HFFc6 (cell line): ENCODE measurements around the gene CCDC71L. TPM values are rescaled to one million over a fixed set of nuclear protein-coding genes. Genes with fewer than 3 reads are reported as not detected.

Experiments
- DNase-seq: peaks from one replicate; pipeline ENCODE4 v3.0.0-alpha.2; 2018
- H3K27ac Mint-ChIP-seq: 2 replicates; pipeline ENCODE4 v1.8.0; 2020; ENCODE audit warnings: mild to moderate bottlenecking, mixed read lengths
- H3K27me3 Mint-ChIP-seq: 2 replicates; pipeline ENCODE4 v1.8.0; 2021; ENCODE audit warnings: mild to moderate bottlenecking, moderate library complexity, mixed read lengths; ENCODE audit not compliant: insufficient read depth
- H3K36me3 Mint-ChIP-seq: 2 replicates; pipeline ENCODE4 v1.8.0; 2021; ENCODE audit warnings: low read depth, mixed read lengths
- H3K4me1 Mint-ChIP-seq: 2 replicates; pipeline ENCODE4 v1.8.0; 2020; ENCODE audit warnings: low read depth, mixed read lengths
- H3K4me3 Mint-ChIP-seq: 2 replicates; pipeline ENCODE4 v1.8.0; 2020; ENCODE audit warnings: mild to moderate bottlenecking, moderate library complexity, mixed read lengths
- H3K9me3 Mint-ChIP-seq: 2 replicates; pipeline ENCODE4 v1.8.0; 2020; ENCODE audit warnings: mild to moderate bottlenecking, mixed read lengths
- total RNA-seq, 6 experiments: library from RNA; stranded (reverse); fragmentation: NEBNext Ultra II Directional; extraction: Animal tissue kit (Norgen Biotek cat#: 25700); gene quantifications; 2 replicates in 1 of 6; 3 replicates in 5 of 6; pipeline ENCODE4 v1.2.3, GENCODE V29; 2021
- TF ChIP-seq, protein P1 (sequence below): fragments of 200-600 bp; sonication (generic); IDR thresholded peaks from 2 replicates; pipeline ENCODE4 v1.5.0; 2021; ENCODE audit warnings: antibody characterized with exemption, mild to moderate bottlenecking

The CCDC71L gene
- total RNA-seq, 6 experiments from 2014 or later = 109 to 154 (median 119) TPM

DNA sequence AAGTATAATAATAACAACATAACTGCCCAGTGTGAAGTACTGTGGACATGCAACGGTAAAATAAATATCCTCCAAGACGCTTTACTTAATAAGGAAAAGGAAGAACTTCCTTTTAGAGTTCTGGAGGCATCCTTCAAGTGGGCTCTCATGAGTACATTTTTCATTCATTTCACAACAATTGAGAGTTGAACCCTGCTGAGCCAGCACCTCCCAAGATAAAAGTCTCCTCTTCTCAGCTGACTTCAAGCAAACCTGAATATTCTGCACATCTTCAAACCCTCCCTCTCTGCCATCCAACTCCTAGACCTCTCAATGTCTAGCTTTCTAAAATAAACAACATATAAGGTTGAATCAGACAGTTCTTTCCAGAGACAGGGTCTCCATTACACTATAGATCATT is 7.5 kb downstream of the CCDC71L start:
- no peak overlapping the region for H3K4me3 Mint-ChIP-seq
- H3K9me3 Mint-ChIP-seq = no peaks in the 10 kb centered on the region
- H3K36me3 Mint-ChIP-seq = peaks cover 13% of the 10 kb centered on the region
- H3K27ac Mint-ChIP-seq = no peak overlapping the region
- no peak for DNase-seq
- peaks cover 39% of the 10 kb centered on the region for H3K4me1 Mint-ChIP-seq
- H3K27me3 Mint-ChIP-seq = no peaks in the 10 kb centered on the region
- TF ChIP-seq, protein P1, sequence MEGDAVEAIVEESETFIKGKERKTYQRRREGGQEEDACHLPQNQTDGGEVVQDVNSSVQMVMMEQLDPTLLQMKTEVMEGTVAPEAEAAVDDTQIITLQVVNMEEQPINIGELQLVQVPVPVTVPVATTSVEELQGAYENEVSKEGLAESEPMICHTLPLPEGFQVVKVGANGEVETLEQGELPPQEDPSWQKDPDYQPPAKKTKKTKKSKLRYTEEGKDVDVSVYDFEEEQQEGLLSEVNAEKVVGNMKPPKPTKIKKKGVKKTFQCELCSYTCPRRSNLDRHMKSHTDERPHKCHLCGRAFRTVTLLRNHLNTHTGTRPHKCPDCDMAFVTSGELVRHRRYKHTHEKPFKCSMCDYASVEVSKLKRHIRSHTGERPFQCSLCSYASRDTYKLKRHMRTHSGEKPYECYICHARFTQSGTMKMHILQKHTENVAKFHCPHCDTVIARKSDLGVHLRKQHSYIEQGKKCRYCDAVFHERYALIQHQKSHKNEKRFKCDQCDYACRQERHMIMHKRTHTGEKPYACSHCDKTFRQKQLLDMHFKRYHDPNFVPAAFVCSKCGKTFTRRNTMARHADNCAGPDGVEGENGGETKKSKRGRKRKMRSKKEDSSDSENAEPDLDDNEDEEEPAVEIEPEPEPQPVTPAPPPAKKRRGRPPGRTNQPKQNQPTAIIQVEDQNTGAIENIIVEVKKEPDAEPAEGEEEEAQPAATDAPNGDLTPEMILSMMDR = no peak

DNA sequence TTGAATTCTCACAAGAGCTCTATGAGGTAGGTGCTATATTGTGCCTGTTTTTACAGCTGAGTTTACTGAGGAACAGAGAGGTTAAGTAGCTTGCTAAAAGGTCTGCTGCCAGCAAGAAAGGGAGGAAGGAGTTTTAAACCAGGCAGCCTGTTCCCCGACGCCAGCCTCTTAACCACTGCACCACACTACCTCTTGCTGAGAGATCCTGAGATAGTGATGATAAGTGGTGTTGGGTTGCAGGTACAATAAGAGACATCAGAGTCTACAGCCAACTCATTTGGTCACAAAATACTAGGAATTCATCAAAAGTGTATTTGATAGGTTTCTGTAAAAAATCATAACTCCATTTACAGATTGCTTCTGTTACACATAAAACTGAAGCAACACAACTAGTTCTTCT is 8.0 kb downstream of the CCDC71L start:
- H3K4me1 Mint-ChIP-seq = peaks cover 34% of the 10 kb centered on the region
- TF ChIP-seq, protein P1 = no peak
- peaks cover 7% of the 10 kb centered on the region; the same call in 1 of the 2 replicates for H3K36me3 Mint-ChIP-seq
- DNase-seq = no peak
- H3K4me3 Mint-ChIP-seq = no peak overlapping the region
- H3K27ac Mint-ChIP-seq = no peak overlapping the region
- H3K27me3 Mint-ChIP-seq = no peaks in the 10 kb centered on the region
- H3K9me3 Mint-ChIP-seq = no peaks in the 10 kb centered on the region

DNA sequence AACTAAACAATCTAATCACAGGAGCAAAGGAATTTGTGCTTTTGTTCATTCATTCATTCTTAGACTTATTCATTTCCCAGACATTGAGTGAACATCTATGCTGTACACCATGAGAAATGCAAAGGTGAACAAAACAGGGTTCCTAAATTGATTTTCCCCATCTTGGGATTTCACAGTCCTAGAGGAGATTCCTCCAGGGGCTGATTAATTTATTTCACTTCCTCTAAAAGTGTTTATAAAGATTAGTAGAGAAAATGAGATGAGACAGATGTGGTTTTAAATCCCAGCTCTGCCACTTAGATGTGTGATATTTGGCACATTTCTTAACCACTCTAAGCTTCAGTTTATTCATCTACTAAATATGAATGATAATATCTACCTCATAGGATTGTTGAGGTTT is 8.9 kb downstream of the CCDC71L start:
- TF ChIP-seq, protein P1 = no peak
- H3K9me3 Mint-ChIP-seq = no peaks in the 10 kb centered on the region
- H3K27ac Mint-ChIP-seq = no peak overlapping the region
- H3K4me3 Mint-ChIP-seq = no peak overlapping the region
- H3K4me1 Mint-ChIP-seq = peaks cover 25% of the 10 kb centered on the region
- DNase-seq = no peak
- H3K36me3 Mint-ChIP-seq = peaks cover 1% of the 10 kb centered on the region; the same call in 1 of the 2 replicates
- H3K27me3 Mint-ChIP-seq = no peaks in the 10 kb centered on the region

DNA sequence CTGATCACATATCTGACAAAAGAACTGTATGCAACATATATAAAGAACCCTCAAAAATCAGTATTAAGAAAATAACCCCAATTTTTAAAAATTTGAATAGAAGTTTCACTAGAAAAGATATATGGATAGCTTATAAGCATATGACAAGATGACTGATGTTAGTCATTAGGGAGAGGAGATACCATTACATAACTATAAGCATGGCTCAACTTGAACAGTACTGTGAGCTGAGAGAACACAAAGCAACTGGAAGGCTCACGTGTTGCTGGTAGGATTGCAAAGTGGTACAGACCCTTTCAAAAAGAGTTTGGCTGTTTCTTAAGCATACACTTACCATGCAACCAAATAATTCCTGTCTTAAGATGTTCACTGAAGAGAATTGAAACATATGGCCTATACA is 14.7 kb downstream of the CCDC71L start:
- H3K9me3 Mint-ChIP-seq = no peaks in the 10 kb centered on the region
- TF ChIP-seq, protein P1 = no peak

DNA sequence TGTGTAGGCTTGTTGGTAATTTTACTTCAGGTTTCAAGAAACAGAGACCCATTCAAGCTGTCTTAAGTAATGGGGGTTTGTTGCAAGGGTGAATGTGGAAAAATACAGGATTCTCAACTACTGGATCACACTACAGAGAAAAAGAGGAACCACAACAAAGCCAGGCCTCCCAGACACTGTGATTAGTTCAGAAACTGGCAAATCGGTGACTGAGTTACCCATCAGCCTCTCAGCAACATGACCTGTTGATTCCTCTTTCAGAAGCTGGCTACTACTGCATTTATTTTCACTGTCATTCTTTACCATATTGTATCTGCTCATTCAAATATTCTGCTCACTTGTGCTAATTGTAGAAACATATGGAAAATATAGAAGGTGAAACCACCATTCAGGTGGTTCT is 16.0 kb downstream of the CCDC71L start:
- no peak overlapping the region for H3K4me3 Mint-ChIP-seq
- TF ChIP-seq, protein P1 = no peak
- H3K4me1 Mint-ChIP-seq = peaks cover 17% of the 10 kb centered on the region
- no peak for DNase-seq
- H3K27me3 Mint-ChIP-seq = no peaks in the 10 kb centered on the region
- H3K36me3 Mint-ChIP-seq = peaks cover 11% of the 10 kb centered on the region
- no peaks in the 10 kb centered on the region for H3K9me3 Mint-ChIP-seq
- H3K27ac Mint-ChIP-seq = no peak overlapping the region

More for the DNA sequence above, 14.7 kb downstream of the CCDC71L start:
- Mint-ChIP-seq H3K4me3 (no peak overlapping the region), H3K4me1 (peaks cover 8% of the 10 kb centered on the region), H3K27ac (no peak overlapping the region), H3K36me3 (peaks cover 11% of the 10 kb centered on the region), H3K27me3 (no peaks in the 10 kb centered on the region)
- no peak for DNase-seq
